DMS 273 (cell line): Measurements from ENCODE around the gene PLXNA1.
A peak's percentile ranks its signal among the peaks of the same experiment; 100 is the strongest.

Experiments
- DNase-seq: peaks from one replicate; lab custom pipeline; 2025; ENCODE audit not compliant: unreplicated experiment; lab: John Stamatoyannopoulos, UW

The PLXNA1 gene

GRCh38 chr3:126982471-126983175, at the start of gene PLXNA1:
Gene PLXNA1 (plus strand): TSS chr3:126983115. CDS start chr3:126988594, 5,479 bp downstream.
- DNase-seq: peak; percentile 92

DNA sequence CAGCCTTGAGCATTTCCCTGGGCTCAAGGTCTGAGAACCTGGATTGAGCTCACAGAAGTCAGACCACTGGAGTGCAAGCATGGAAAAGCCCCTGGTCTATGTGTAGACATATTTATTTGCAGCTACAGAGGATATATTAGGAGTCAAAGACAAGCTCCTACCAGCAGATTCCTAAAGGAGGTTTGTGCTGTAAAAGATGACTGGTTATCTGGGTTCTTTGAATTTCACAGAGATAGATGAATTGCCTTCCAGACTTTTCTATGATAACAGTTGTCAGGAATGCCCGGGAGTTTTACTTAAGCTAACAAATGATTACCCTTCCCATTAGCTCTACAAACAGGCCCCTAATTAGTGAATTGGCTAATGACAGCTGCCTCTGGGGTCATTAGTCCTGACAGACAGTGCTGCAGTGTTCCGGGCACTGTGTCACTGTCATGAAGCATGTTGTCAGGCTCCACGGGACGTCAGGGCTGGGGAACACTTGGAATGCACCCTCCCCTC, 48.8 kb upstream of the PLXNA1 start:
- no peak for DNase-seq

GRCh38 chr3:126934991-126935390, 47.9 kb upstream of the PLXNA1 start:
- no peak for DNase-seq

GRCh38 chr3:126935756-126936509, 47.0 kb upstream of the PLXNA1 start:
- DNase-seq: no peak

DNA sequence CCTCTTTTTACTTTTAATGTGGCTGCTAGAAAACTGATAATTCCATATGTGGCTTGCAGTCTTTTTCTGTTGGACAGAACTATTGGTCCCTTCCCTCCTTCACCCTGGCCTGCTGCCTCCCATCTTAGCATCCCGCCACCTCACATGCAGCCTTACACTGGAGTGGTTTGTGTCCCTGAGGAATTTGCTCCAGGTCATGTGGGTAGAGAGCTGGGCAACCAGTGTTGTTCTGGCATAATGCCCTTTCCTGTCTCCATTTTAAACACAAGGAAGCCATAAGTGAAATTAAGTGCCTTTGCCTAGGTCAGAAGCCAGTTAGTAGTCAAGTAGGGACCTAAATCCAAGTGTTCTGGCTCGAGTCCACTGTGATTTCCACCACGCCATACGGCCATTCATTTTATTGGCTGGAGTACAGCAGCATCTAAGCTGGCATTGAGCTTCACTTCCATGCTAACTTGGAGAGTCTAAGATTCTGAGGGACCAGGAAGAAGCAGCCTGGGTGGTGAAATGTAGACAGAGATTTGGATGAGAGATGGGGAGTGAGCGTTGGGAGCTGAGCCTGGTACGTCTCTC, 46.0 kb upstream of the PLXNA1 start:
- peak; percentile 67 for DNase-seq

DNA sequence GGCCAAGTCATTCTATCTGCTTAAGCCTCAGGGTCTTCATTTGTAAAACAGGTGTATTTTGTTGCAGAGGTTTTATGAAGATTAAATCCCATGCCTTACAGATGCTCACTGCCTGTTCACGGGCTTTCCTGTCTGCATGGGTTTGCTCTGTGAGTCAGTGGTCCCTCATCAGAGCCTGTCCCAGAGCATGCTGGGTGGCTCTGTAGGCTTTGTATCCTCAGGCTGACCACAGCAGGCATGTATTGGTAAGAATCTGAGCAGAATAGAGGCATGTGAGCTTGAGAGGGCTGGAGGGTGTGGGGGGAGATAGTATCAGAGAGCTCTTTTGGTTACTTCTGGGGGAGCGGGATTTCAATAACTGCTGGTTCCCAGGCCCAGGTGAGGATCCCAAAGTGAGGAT, 45.4 kb upstream of the PLXNA1 start:
- DNase-seq: no peak

DNA sequence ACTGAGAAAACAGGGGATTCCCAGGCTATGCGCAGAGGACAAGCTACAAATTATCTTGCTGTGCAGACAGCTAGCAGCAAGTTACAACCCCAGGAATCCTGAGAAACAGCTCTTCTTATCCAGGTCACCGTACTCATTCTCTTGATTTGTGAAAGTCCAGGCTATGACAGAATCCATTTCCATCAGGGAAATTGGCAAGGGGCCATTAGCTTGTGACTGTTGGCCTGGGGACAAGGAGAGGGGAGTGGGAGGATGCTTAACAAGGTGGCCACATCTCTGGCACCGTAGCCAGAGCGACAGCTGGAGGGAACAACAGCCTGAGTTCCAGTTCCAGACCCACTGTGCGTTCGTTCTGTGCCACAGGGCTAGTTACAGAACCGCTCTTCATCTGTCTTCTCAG, 44.9 kb upstream of the PLXNA1 start:
- DNase-seq: peak; percentile 65

- no peak for DNase-seq
These were observed 44.2 kb upstream of the PLXNA1 start for GRCh38 chr3:126938520-126939337.

DNA sequence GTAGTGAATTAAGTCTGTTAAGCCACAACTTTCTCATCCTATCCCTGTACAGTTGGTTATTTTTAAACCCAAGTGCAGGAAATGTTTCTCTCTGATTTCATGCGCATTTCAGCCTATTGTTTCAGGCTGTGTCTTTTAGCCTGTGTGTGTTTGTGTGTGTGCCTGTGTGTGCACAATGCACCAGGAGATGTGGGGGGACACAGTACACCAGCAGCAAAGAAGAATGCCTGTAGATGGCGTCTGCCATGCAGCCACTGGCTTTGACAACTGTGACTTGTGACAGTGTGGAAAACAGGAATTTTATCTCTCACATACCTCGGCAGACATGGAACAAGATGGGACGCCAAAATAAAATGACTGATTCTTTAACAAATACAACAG, 43.6 kb upstream of the PLXNA1 start:
- no peak for DNase-seq

DNA sequence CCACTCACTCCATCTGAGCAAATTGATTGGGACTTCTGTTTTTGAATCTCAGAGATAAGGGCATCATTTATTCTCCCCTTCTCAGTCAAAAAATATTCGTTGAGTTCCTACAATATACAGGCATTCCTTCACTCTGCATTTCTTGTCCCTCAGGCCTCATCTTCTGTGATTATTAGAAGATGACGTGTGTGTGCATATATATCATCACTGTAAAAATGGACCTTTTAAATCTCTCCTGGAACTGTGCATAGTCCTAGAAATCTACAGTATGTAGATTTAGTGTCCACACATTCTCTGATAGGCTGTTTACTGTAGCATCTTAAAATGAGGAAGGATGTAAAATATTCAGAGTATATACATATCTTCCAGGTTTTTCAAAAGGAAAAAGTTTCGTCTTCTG, 43.2 kb upstream of the PLXNA1 start:
- DNase-seq: no peak

GRCh38 chr3:126941721-126942270, 41.1 kb upstream of the PLXNA1 start:
- no peak for DNase-seq

DNA sequence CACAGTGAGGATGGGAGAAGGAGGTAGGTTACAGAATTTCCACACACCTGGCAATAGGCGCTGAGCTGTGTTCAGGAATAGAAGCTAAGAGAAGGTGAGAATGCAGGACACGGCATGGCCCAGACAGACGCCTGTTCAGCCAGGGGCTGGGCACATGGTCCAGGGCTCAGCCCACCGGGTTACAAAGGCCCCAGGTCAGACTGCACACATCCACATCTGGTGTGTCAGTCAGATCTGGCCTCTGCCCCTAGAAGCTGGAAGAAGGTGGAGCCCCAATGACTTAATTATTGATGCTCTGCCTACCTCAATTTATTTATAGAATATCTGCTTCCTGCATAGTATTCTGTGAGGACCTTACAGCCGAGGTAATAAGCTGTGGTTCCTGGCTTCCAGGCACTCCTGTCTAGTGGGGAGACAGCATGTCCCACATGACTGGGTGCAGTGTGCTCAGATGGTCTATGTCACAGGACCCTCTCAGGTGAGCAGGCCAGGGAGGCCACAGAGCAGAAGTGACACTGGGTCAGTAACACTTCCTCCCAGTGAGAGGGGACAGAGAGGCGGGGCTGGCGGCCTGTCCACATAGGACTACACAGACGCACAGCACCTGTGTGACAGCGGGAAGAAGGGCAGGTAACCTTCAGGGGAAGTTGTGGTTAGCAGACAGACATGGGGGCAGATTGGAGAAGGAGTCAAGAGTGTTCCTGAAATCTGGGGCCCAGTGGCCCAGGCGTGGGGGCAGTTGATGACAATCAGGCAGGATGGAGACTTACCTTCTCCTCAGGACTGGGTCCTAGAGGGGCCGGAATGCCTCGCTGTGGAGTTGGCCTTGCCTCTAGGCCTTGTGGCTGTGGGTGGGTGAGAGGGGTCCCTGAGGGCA, 38.6 kb upstream of the PLXNA1 start:
- DNase-seq: no peak

- DNase-seq: no peak
These were observed 37.7 kb upstream of the PLXNA1 start for GRCh38 chr3:126945171-126945721.

GRCh38 chr3:126945891-126946290, 37.0 kb upstream of the PLXNA1 start:
- DNase-seq: no peak

DNA sequence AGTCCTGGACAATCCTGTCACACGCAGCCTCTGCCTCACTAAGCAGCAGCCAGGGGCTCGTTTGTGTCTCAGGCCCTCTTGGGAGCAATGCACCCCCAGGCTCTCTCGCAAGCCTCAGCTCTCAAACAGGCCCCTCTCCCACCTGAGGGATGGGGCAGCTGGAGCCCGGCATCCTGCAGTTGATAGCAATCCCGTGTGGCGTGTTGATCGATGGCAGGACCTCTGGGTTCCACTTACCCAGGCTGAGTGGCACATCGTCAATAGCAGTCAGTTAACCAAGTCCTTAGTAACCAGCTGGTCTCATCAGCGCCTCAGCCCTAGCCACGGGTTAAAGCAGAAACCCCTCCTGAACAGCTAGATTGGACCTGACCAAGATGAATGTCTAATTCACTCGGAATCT, 36.5 kb upstream of the PLXNA1 start:
- no peak for DNase-seq

DNA sequence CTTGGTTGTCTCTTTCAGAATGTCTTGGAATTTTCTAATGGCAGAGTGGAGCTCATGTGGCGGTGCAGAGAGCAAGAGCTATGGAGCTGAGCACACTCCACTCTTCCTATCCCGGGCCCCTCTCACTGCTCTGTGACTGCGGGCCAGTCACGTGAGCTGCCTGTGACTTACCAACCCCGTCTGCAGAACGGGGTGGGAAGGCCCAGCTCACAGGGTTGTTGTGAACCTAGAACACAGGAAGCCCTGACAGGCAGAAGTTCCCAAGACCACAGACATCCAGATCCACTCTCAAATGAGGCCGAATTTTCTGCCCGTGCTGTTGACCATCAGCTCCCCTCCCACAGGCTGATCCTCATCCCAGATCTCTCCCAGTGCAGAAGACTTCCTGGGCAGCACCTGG, 35.5 kb upstream of the PLXNA1 start:
- no peak for DNase-seq

DNA sequence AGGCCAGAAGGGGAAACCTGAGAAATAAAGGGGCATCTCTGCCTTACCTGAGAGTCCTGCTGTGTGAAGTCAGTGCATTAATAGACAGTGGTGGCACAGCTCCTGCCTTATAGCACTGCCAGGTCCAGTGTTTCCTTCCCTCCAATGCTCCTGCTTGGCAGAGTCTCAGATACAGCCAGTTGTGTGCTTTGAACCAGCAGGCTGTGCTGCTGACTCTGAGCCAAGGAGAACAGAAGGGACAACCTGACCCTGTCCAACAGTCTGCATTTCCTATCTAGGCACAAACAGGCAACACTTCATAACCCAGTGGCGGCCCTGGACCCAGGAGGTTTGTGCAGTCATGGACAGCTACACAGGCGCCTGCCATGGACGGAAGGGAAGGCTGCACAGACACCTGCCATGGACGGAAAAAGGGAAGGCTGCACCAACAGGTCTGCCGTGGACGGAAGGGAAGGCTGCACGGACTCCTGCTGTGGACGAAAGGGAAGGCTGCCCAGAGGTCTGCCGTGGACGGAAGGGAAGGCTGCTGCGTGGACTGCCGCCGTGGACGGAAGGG, 33.9 kb upstream of the PLXNA1 start:
- peak; percentile 86 for DNase-seq

DNA sequence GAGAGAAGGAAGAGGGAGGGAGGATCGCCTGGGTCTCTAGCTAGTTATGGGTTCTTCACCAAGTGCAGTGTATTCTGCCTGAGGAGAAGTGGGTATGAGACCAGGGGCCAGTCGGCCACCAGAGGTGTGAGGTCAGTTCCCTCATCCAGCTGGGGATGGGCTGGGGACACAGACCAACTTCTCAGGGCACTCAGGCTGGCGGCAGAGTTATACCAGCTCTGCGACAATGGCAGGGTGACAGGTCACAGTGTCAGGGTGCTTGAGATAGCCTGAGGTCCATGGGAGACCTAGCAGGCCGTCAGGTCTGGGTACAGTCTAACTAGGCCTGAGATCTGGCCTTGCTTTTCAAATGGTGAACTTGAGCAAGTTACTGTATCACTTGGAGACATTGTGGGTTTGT, 31.4 kb upstream of the PLXNA1 start:
- DNase-seq: no peak

DNA sequence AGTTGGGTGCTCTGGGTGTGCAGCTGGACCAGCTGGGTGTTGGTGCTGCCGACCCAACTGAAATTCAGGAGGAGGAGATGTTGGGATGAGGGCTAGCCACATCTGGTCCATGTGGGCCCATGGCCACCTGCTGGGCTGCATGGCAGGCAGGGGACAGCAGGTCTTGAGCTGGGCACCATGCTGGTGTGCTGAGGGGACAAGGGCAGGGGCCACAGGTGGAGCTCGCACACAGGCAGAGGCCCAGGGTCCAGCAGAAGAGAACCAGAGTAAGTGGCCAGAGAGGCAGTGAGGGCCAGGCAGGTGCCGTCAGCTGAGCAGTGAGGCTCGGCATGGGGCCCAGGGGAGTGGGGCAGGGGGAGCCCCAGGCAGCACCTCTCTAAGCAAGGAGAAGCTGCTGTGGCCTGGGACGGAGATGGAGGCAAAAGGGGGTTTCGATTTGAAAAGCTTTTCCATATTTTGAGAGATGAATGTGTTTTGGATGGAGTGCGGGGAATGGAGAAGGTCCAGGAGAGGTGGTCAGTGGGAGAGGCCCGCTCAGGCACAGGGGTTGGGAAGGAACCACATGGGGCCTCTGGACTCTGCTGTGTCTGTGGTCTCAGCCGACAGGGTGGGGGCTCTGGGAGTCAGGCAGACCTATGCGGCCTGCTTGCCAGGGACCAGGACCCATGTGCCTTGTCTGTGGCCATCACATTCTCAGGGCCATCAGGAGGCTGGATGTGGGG, 30.5 kb upstream of the PLXNA1 start:
- DNase-seq: no peak
